Tibial artery (tissue), 4 donors: Measurements from ENCODE around the gene DMWD.

Source experiments
- DNase-seq, 2 donors: peaks; one replicate each; pipeline ENCODE4 v3.0.0-alpha.2; 2019
- H3K27ac ChIP-seq, 2 donors: fragments of 200-600 bp; sonication (generic) in 1 of 2; 1 replicate in 1 of 2; 2 replicates in 1 of 2; pipeline ENCODE4 v1.5.1; 2018 to 2019; ENCODE audit warnings: mild to moderate bottlenecking in 1 of 2
- H3K27me3 ChIP-seq, 2 donors: fragments of 200-600 bp; sonication (generic) in 1 of 2; one replicate each; pipeline versions ENCODE4 v1.5.1 to v1.6.0; 2016 to 2019
- H3K36me3 ChIP-seq, 3 donors: fragments of 200-600 bp; sonication (generic) in 2 of 3; one replicate each; pipeline ENCODE4 v1.5.1; 2016 to 2019; ENCODE audit warnings: mild to moderate bottlenecking in 2 of 3
- H3K4me1 ChIP-seq, 4 donors: fragments of 200-600 bp; sonication (generic) in 2 of 4; 1 replicate in 3 of 4; 2 replicates in 1 of 4; pipeline ENCODE4 v1.5.1; 2016 to 2019
- H3K4me3 ChIP-seq, 2 donors: fragments of 200-600 bp; sonication (generic) in 1 of 2; 1 replicate in 1 of 2; 2 replicates in 1 of 2; pipeline ENCODE4 v1.5.1; 2018 to 2019; ENCODE audit warnings: mild to moderate bottlenecking in 2 of 2
- H3K9me3 ChIP-seq, 3 donors: fragments of 200-600 bp; sonication (generic) in 1 of 3; one replicate each; pipeline ENCODE4 v1.5.1; 2016 to 2019
- intact Hi-C: fragments of 100-400 bp; cut with DNase I; formaldehyde crosslinking; loops from one replicate; pipeline ENCODE4 v1.15.0; 2023; ENCODE audit warnings: low total_unique reads
- TF ChIP-seq, protein P1 (sequence below), 2 experiments: fragments of 200-600 bp in 1 of 2; fragments of 450-650 bp in 1 of 2; IDR thresholded peaks; one replicate each; pipeline ENCODE4 v1.5.1; 2017 to 2019; ENCODE audit warnings: antibody characterized with exemption in 2 of 2, mild to moderate bottlenecking in 1 of 2, moderate library complexity in 1 of 2

Gene DMWD

DNA sequence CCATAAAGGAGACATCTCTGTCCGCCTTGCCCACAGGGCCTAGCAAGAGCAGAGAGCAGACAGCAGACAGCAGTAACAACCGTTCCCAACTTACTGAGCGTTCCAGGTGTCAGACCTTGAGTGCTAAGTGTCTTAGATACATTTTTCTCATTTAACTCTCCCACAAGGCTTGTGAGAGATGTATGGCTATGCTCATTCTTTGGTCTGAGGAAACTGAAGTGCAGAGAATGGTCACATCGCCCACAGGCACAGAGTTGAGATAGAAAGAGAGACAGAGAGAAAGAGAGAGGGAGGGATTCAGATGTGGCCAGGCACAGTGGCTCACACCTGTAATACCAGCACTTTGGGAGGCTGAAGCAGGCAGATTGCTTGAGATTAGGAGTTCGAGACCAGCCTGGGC is 45.1 kb downstream of the DMWD start:
- H3K4me3 ChIP-seq, result no peak overlapping the region
- H3K27ac ChIP-seq, result no peak overlapping the region
- intact Hi-C loops, result no loop called here
- no peaks in the 10 kb centered on the region for H3K4me1 ChIP-seq
- H3K27me3 ChIP-seq, result peaks cover 0 to 10% of the 10 kb centered on the region in 2 donors
- no peaks in the 10 kb centered on the region for H3K36me3 ChIP-seq
- H3K9me3 ChIP-seq, result no peaks in the 10 kb centered on the region
- no peak for DNase-seq
- TF ChIP-seq, protein P1, sequence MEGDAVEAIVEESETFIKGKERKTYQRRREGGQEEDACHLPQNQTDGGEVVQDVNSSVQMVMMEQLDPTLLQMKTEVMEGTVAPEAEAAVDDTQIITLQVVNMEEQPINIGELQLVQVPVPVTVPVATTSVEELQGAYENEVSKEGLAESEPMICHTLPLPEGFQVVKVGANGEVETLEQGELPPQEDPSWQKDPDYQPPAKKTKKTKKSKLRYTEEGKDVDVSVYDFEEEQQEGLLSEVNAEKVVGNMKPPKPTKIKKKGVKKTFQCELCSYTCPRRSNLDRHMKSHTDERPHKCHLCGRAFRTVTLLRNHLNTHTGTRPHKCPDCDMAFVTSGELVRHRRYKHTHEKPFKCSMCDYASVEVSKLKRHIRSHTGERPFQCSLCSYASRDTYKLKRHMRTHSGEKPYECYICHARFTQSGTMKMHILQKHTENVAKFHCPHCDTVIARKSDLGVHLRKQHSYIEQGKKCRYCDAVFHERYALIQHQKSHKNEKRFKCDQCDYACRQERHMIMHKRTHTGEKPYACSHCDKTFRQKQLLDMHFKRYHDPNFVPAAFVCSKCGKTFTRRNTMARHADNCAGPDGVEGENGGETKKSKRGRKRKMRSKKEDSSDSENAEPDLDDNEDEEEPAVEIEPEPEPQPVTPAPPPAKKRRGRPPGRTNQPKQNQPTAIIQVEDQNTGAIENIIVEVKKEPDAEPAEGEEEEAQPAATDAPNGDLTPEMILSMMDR (IDR thresholded peaks at IDR 0.05), result no peak

DNA sequence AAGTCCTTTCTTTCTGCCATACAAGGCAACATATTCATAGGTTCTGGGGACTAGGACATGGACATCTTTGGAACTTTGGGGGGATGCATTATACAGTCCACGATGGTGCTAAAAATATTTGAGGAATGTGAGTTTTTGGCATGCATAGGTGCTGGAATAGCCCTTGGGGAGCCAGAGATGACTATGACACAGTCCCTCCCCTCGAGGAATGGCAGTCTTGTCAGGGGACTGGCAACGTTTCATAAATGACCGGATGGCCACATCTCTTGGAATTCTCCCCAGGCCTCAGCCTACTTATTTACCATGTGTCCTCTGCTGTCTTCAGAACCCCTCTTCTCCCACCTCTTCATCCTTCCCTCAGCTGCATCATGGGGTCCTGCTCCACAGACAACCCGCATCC is 45.8 kb downstream of the DMWD start:
- DNase-seq, result no peak
- Histone ChIP-seq H3K36me3 (no peaks in the 10 kb centered on the region), H3K9me3 (no peaks in the 10 kb centered on the region), H3K4me1 (no peaks in the 10 kb centered on the region), H3K4me3 (no peak overlapping the region), H3K27ac (no peak overlapping the region), H3K27me3 (peaks cover 0 to 10% of the 10 kb centered on the region in 2 donors)
- TF ChIP-seq, protein P1 (IDR thresholded peaks at IDR 0.05), result no peak
- intact Hi-C loops, result no loop called here

DNA sequence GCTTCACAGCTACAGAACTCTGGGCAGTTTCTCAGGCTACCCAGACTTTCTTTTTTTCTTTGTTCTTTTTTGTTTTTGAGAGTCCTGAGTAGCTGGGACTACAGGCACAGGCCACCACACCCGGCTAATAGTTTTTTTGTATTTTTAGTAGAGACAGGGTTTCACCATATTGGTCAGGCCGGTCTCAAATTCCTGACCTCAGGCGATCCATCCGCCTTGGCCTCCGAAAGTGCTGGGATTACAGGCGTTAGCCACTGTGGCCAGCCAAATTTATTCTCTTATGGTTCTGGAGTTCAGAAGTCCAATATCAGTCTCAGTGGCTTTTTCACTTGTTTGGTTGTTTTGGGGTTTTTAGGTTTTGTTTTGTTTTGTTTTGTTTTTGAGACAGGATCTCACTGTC is 47.0 kb downstream of the DMWD start:
- intact Hi-C loops, result no loop called here
- DNase-seq, result no peak
- H3K36me3 ChIP-seq, result no peaks in the 10 kb centered on the region

DNA sequence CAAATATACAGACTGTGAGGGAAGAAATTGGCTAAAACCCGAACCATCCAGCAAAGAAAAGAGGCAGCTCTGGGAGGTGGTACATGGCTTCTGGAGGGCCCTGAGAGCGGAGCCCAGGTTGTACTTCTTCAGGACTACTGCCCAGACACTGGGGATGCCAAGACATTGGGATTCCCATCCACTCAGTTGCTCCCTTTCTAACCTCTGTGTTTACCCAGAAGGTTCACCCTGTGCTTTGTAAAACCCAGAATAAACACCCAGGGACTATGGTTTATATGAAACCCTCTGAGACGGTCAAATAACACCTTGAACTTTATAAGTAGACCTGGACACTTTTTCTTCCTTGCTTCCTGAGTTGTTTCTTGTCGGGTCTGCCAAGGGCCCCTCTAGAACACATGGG is 49.7 kb downstream of the DMWD start:
- DNase-seq, result no peak
- TF ChIP-seq, protein P1 (IDR thresholded peaks at IDR 0.05), result no peak
- H3K36me3 ChIP-seq, result no peaks in the 10 kb centered on the region
- H3K9me3 ChIP-seq, result no peaks in the 10 kb centered on the region
- peaks cover 0 to 5% of the 10 kb centered on the region in 2 donors for H3K27me3 ChIP-seq
- H3K27ac ChIP-seq, result no peak overlapping the region
- intact Hi-C loops, result no loop called here
- H3K4me1 ChIP-seq, result no peaks in the 10 kb centered on the region
- H3K4me3 ChIP-seq, result no peak overlapping the region

More for the DNA sequence above, 47.0 kb downstream of the DMWD start:
- TF ChIP-seq, protein P1 (IDR thresholded peaks at IDR 0.05), result no peak
- Histone ChIP-seq H3K27me3 (peaks cover 0 to 10% of the 10 kb centered on the region in 2 donors), H3K4me1 (no peaks in the 10 kb centered on the region), H3K9me3 (no peaks in the 10 kb centered on the region), H3K4me3 (no peak overlapping the region), H3K27ac (no peak overlapping the region)

DNA sequence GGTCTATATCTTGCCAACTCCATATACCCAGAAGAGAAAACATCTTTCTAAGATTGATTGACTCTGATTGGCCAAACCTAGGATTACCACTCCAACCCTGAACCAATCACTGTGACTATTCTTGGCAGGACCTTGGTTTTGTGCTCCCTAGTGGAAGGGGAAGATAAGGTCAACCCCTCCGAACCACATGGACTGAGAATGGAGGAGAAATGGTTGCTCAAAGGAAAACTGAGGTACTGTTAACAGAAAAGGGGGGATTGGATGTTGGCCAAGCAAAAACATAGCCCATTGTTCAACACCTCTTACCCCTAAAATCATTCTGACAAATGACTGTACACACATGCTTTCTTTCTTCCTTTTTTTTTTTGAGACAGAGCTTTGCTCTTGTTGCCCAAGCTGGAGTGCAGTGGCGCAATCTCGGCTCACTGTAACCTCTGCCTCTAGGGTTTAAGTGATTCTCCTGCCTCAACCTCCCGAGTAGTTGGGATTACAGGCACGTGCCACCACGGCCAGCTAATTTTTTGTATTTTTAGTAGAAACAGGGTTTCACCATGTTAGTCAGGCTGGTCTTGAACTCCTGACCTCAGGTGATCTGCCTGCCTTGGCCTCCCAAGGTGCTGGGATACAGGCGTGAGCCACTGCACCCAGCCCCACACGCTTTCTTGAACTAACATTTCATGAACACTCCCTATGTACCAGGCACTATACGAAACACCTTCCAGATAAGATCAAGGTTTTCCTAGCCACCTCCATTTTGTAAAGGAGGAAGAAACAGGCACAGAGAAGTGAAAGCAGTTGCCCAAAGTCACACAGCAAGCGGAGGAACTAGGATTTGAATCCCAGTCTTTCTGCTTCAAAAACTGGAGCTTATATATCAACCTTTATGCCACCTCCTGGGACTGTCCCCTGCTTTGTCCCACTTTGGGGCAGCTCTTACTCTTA is 52.9 kb downstream of the DMWD start:
- Histone ChIP-seq H3K4me1 (no peaks in the 10 kb centered on the region), H3K9me3 (no peaks in the 10 kb centered on the region), H3K4me3 (no peak overlapping the region), H3K27ac (no peak overlapping the region), H3K36me3 (no peaks in the 10 kb centered on the region), H3K27me3 (no peaks in the 10 kb centered on the region)
- no peak for DNase-seq
- TF ChIP-seq, protein P1 (IDR thresholded peaks at IDR 0.05), result no peak
- intact Hi-C loops, result no loop called here
